Neural progenitor cell (in vitro differentiated cells): ENCODE results near the gene PDCD6IP.

Experiments used
- EZH2 ChIP-seq: fragments of 200-600 bp; sonication (generic); IDR thresholded peaks from 2 replicates; pipeline ENCODE4 v1.6.1; 2017; ENCODE audit warnings: antibody characterized with exemption, mild to moderate bottlenecking, moderate library complexity
- TF ChIP-seq, protein P1 (sequence below): fragments of 200-600 bp; sonication (generic); IDR thresholded peaks from 2 replicates; pipeline ENCODE4 v1.5.1; 2017; ENCODE audit warnings: antibody characterized with exemption, mild to moderate bottlenecking

DNA sequence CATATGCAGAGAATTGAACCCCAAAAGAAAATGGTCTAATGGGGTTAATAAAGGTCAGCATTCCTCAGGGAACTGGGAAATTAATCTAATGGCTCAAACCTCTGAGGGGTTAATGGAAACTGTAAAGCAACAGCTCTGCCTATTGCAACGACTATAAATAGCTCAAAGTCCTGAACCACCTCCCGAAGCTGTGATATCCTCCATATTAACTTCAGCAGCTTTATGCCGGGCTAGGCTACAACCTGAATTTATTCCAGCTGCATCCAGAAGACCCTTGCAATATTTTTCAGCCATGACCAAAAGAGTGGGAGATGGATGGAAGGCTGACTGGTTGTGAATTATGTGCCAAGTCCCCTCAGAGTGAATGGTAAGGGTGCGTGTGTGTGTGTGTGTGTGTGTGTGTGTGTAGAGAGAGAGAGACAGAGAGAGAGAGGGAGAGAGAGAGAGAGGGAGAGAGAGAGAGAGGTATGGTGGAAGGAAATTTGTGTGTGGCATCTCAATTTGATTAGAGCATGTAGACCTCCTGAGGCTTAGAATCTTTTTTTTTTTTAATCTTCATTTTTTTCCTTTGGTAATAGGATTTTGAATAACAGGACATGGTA is 109.9 kb downstream of the PDCD6IP start:
- TF ChIP-seq, protein P1, sequence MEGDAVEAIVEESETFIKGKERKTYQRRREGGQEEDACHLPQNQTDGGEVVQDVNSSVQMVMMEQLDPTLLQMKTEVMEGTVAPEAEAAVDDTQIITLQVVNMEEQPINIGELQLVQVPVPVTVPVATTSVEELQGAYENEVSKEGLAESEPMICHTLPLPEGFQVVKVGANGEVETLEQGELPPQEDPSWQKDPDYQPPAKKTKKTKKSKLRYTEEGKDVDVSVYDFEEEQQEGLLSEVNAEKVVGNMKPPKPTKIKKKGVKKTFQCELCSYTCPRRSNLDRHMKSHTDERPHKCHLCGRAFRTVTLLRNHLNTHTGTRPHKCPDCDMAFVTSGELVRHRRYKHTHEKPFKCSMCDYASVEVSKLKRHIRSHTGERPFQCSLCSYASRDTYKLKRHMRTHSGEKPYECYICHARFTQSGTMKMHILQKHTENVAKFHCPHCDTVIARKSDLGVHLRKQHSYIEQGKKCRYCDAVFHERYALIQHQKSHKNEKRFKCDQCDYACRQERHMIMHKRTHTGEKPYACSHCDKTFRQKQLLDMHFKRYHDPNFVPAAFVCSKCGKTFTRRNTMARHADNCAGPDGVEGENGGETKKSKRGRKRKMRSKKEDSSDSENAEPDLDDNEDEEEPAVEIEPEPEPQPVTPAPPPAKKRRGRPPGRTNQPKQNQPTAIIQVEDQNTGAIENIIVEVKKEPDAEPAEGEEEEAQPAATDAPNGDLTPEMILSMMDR = no peak
- no peak for TF ChIP-seq EZH2
